ENCODE measurements around the gene KIF16B. TPM values are rescaled to one million over a fixed set of nuclear protein-coding genes. Genes with fewer than 3 reads are reported as not detected.

Gene KIF16B
- total and polyA plus RNA-seq, 2 experiments from 2014 or later, result 8.2 to 26.5 TPM

- Histone ChIP-seq H3K27me3 (no peaks in the 10 kb centered on the region), H3K4me3 (no peak overlapping the region), H3K36me3 (no peaks in the 10 kb centered on the region), H3K4me1 (ENCODE audit: low read depth) (peaks cover 11% of the 10 kb centered on the region), H3K27ac (no peak overlapping the region), H3K9me3 (ENCODE audit: low read depth) (no peaks in the 10 kb centered on the region)
- no peak for TF ChIP-seq CTCF (IDR thresholded peaks at IDR 0.05; ENCODE audit: low read depth, low read length)
- DNase-seq (ENCODE audit: low read depth in 1 of 2, low spot score in 1 of 2), result no peak
These were observed 122.2 kb downstream of the KIF16B start for GRCh38 chr20:16451001-16451400.

DNA sequence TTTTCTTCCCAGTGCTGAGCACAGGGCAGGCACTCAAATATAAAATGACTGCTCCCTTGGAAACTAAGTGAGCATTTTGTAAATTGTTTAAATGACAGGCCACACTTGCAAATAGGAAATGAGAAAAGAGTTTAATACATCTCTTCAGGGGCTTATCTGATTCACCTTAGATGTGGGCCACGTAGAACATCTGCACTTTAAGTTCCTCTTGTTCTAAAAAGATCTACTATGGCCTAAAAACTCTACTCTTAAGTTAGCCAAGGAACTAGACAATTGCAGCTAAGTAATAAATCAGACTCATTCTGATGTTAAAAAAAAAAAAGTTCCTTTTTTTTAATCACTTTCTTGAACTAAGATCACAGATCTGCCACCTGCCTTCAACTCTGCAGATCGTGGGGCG lies 126.3 kb downstream of the KIF16B start:
- no peak for TF ChIP-seq CTCF (IDR thresholded peaks at IDR 0.05; ENCODE audit: low read depth, low read length)
- Histone ChIP-seq H3K4me3 (no peak overlapping the region), H3K4me1 (ENCODE audit: low read depth) (peaks cover 11% of the 10 kb centered on the region), H3K27me3 (no peaks in the 10 kb centered on the region), H3K27ac (no peak overlapping the region), H3K36me3 (no peaks in the 10 kb centered on the region), H3K9me3 (ENCODE audit: low read depth) (no peaks in the 10 kb centered on the region)
- no peak for DNase-seq (ENCODE audit: low read depth in 1 of 2, low spot score in 1 of 2)

GRCh38 chr20:16446246-16446645 lies 127.0 kb downstream of the KIF16B start:
- H3K4me3 ChIP-seq, result no peak overlapping the region
- no peak for DNase-seq (ENCODE audit: low read depth in 1 of 2, low spot score in 1 of 2)

GRCh38 chr20:16445482-16445881 lies 127.8 kb downstream of the KIF16B start:
- Histone ChIP-seq H3K36me3 (no peaks in the 10 kb centered on the region), H3K27ac (no peak overlapping the region), H3K4me1 (ENCODE audit: low read depth) (no peaks in the 10 kb centered on the region), H3K9me3 (ENCODE audit: low read depth) (no peaks in the 10 kb centered on the region), H3K4me3 (no peak overlapping the region), H3K27me3 (no peaks in the 10 kb centered on the region)
- no peak for DNase-seq (ENCODE audit: low read depth in 1 of 2, low spot score in 1 of 2)
- TF ChIP-seq CTCF (IDR thresholded peaks at IDR 0.05; ENCODE audit: low read depth, low read length), result no peak

More at GRCh38 chr20:16446246-16446645, 127.0 kb downstream of the KIF16B start:
- no peaks in the 10 kb centered on the region for H3K36me3 ChIP-seq
- TF ChIP-seq CTCF (IDR thresholded peaks at IDR 0.05; ENCODE audit: low read depth, low read length), result no peak
- peaks cover 5% of the 10 kb centered on the region for H3K4me1 ChIP-seq (ENCODE audit: low read depth)
- no peaks in the 10 kb centered on the region for H3K9me3 ChIP-seq (ENCODE audit: low read depth)
- H3K27me3 ChIP-seq, result no peaks in the 10 kb centered on the region
- no peak overlapping the region for H3K27ac ChIP-seq

- no peak for TF ChIP-seq CTCF (IDR thresholded peaks at IDR 0.05; ENCODE audit: low read depth, low read length)
- Histone ChIP-seq H3K9me3 (ENCODE audit: low read depth) (no peaks in the 10 kb centered on the region), H3K36me3 (no peaks in the 10 kb centered on the region), H3K27ac (no peak overlapping the region), H3K4me1 (ENCODE audit: low read depth) (no peaks in the 10 kb centered on the region), H3K4me3 (no peak overlapping the region), H3K27me3 (no peaks in the 10 kb centered on the region)
- DNase-seq (ENCODE audit: low read depth in 1 of 2, low spot score in 1 of 2), result peak in 1 of 2 donors; percentile 46
These were observed 129.0 kb downstream of the KIF16B start for GRCh38 chr20:16444057-16444777.
